Activated CD8-positive, alpha-beta T cell treated with anti-CD3 and anti-CD28 coated beads, Interleukin-2, amount 10 ng/mL, durations not matched to agents 7 days and 5 days (primary cell): ENCODE data around the gene FBLN1. TPM values are rescaled to one million over a fixed set of nuclear protein-coding genes. Genes with fewer than 3 reads are reported as not detected.
"Not testable (repeated sequence)": the region's sequence is repeated elsewhere in the genome, so short reads cannot be mapped to it uniquely, and the experiment has no call there.

Experiments
- ATAC-seq: fragments of 150-1000 bp; cut with Tn5 transposase; one replicate; pipeline ENCODE4 v1.10.0; 2021; ENCODE audit warnings: moderate library complexity
- CTCF ChIA-PET: fragments of 350-600 bp; sonication (Branson Sonifier 250); formaldehyde crosslinking; loops from one replicate; lab custom pipeline; 2021; ENCODE audit warnings: antibody characterized with exemption; lab: Charles Lee
- POLR2A ChIA-PET: fragments of 350-600 bp; sonication (Branson Sonifier 250); formaldehyde crosslinking; loops from one replicate; lab custom pipeline; 2021; ENCODE audit warnings: antibody characterized with exemption; lab: Charles Lee
- DNase-seq: peaks from one replicate; pipeline ENCODE4 v3.0.0-alpha.2; 2020
- H3K27ac Mint-ChIP-seq: one replicate; pipeline ENCODE4 v1.8.0; 2021; ENCODE audit warnings: mild to moderate bottlenecking, mixed read lengths
- H3K27me3 Mint-ChIP-seq: one replicate; pipeline ENCODE4 v1.8.0; 2021; ENCODE audit warnings: low read depth, mixed read lengths
- H3K36me3 Mint-ChIP-seq: one replicate; pipeline ENCODE4 v1.8.0; 2021; ENCODE audit warnings: low read depth, mixed read lengths
- H3K4me1 Mint-ChIP-seq: one replicate; pipeline ENCODE4 v1.8.0; 2021; ENCODE audit warnings: low read depth, mixed read lengths
- H3K4me3 Mint-ChIP-seq: one replicate; pipeline ENCODE4 v1.8.0; 2021; ENCODE audit warnings: mild to moderate bottlenecking, mixed read lengths
- H3K9me3 Mint-ChIP-seq: one replicate; pipeline ENCODE4 v1.8.0; 2022; ENCODE audit warnings: mixed read lengths; ENCODE audit not compliant: insufficient read depth
- total RNA-seq, 2 experiments: library from RNA; stranded (reverse); gene quantifications; one replicate each; pipeline ENCODE4 v1.2.3, GENCODE V29; 2021

Gene FBLN1
- total RNA-seq, 2 experiments from 2014 or later, result not detected

- H3K27me3 Mint-ChIP-seq, ATAC-seq, H3K9me3 Mint-ChIP-seq, H3K4me1 Mint-ChIP-seq, H3K27ac Mint-ChIP-seq, H3K36me3 Mint-ChIP-seq, CTCF ChIA-PET, DNase-seq, H3K4me3 Mint-ChIP-seq, POLR2A ChIA-PET: not testable (repeated sequence)
Observed at GRCh38 chr22:45623464-45624145, 120.9 kb downstream of the FBLN1 start.

GRCh38 chr22:45626198-45626651, 123.5 kb downstream of the FBLN1 start:
- Mint-ChIP-seq H3K9me3 (no peaks in the 10 kb centered on the region), H3K4me3 (no peak overlapping the region), H3K27me3 (no peaks in the 10 kb centered on the region), H3K4me1 (peaks cover 4% of the 10 kb centered on the region), H3K27ac (no peak overlapping the region), H3K36me3 (no peaks in the 10 kb centered on the region)
- DNase-seq (no peak), ATAC-seq (no peak)
- CTCF ChIA-PET, result no interaction called here
- POLR2A ChIA-PET, result no interaction called here

GRCh38 chr22:45627489-45628233, 125.0 kb downstream of the FBLN1 start:
- Mint-ChIP-seq H3K27ac (no peak overlapping the region), H3K36me3 (no peaks in the 10 kb centered on the region), H3K4me3 (no peak overlapping the region), H3K4me1 (peaks cover 4% of the 10 kb centered on the region), H3K27me3 (peaks cover 10% of the 10 kb centered on the region), H3K9me3 (no peaks in the 10 kb centered on the region)
- ChIA-PET CTCF (interaction anchor here (0.6 kb wide), 1 partner anchor 1256 kb away, joined by 4 read pairs; no protein-coding TSS in a partner anchor), POLR2A (interaction anchor here (0.9 kb wide), 1 partner anchor 18 kb away, joined by 3 read pairs; no protein-coding TSS in a partner anchor)
- DNase-seq, result no peak
- ATAC-seq, result no peak

DNA sequence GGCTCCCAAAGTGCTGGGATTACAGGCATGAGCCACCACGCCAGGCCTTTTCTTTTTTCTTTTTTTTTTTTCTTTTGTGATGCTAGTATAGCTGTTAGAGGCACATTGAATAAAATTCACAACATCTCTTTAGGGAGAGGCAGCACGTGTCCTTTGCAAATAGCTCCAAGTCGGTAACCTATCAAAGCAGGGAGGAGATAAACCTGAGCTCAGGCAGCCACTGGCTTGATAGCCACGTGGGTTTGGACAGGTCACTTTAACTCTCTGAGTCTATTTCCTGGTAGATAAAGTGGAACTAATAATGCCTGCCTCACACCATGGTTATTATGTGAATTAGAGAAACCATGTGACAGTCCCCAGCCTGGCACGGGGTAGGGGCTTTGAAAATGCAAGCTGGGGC, 125.8 kb downstream of the FBLN1 start:
- DNase-seq, result no peak
- no peak overlapping the region for H3K4me3 Mint-ChIP-seq
- H3K27me3 Mint-ChIP-seq, result peaks cover 17% of the 10 kb centered on the region

GRCh38 chr22:45629469-45630089, 126.9 kb downstream of the FBLN1 start:
- Mint-ChIP-seq H3K27me3 (peaks cover 23% of the 10 kb centered on the region), H3K9me3 (no peaks in the 10 kb centered on the region), H3K4me1 (peaks cover 4% of the 10 kb centered on the region), H3K36me3 (no peaks in the 10 kb centered on the region), H3K27ac (no peak overlapping the region), H3K4me3 (no peak overlapping the region)
- DNase-seq (no peak), ATAC-seq (no peak)
- CTCF ChIA-PET, result no interaction called here
- POLR2A ChIA-PET, result no interaction called here

More for the DNA sequence above, 125.8 kb downstream of the FBLN1 start:
- ChIA-PET POLR2A (no interaction called here), CTCF (no interaction called here)
- Mint-ChIP-seq H3K4me1 (peaks cover 4% of the 10 kb centered on the region), H3K27ac (no peak overlapping the region), H3K36me3 (no peaks in the 10 kb centered on the region), H3K9me3 (no peaks in the 10 kb centered on the region)
- no peak for ATAC-seq

DNA sequence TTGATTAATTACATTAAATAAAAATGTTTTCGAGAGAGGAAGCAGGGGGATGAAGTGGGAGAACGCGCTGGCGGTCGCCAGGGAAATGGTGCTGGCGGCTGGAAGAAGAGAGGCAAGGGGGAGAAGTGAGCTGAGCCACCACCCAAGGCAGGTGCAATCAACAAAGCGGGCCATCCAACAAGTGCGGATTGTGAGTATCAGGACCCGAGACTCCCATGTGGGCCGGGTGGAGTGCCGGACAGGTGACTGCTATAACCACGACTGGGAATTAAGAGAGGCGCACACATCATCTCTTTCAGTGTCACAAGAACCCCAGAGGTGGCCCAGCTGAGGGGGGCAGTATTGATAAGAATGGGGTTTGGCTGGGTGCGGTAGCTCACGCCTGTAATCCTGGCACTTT, 127.8 kb downstream of the FBLN1 start:
- Mint-ChIP-seq H3K4me1 (peaks cover 4% of the 10 kb centered on the region), H3K27ac (no peak overlapping the region), H3K27me3 (peaks cover 24% of the 10 kb centered on the region), H3K36me3 (no peaks in the 10 kb centered on the region), H3K4me3 (no peak overlapping the region), H3K9me3 (no peaks in the 10 kb centered on the region)
- ATAC-seq (no peak), DNase-seq (no peak)
- ChIA-PET CTCF (interaction anchor here (0.6 kb wide), 1 partner anchor 686 kb away, joined by 3 read pairs; no protein-coding TSS in a partner anchor), POLR2A (no interaction called here)

GRCh38 chr22:45631140-45631840, 128.6 kb downstream of the FBLN1 start:
- no peak for ATAC-seq
- H3K27me3 Mint-ChIP-seq, result peaks cover 26% of the 10 kb centered on the region
- H3K4me3 Mint-ChIP-seq, result no peak overlapping the region
- ChIA-PET CTCF (interaction anchor here (0.6 kb wide), 1 partner anchor 685 kb away, joined by 3 read pairs; no protein-coding TSS in a partner anchor), POLR2A (no interaction called here)
- DNase-seq, result no peak
- H3K36me3 Mint-ChIP-seq, result no peaks in the 10 kb centered on the region
- H3K9me3 Mint-ChIP-seq, result no peaks in the 10 kb centered on the region
- H3K27ac Mint-ChIP-seq, result no peak overlapping the region
- peaks cover 4% of the 10 kb centered on the region for H3K4me1 Mint-ChIP-seq

GRCh38 chr22:45631841-45632238, 129.2 kb downstream of the FBLN1 start:
- no peaks in the 10 kb centered on the region for H3K9me3 Mint-ChIP-seq
- ChIA-PET CTCF (no interaction called here), POLR2A (no interaction called here)
- no peak overlapping the region for H3K4me3 Mint-ChIP-seq
- ATAC-seq (no peak), DNase-seq (no peak)
- H3K36me3 Mint-ChIP-seq, result no peaks in the 10 kb centered on the region
- peaks cover 4% of the 10 kb centered on the region for H3K4me1 Mint-ChIP-seq
- no peak overlapping the region for H3K27ac Mint-ChIP-seq
- H3K27me3 Mint-ChIP-seq, result peaks cover 32% of the 10 kb centered on the region

- no peaks in the 10 kb centered on the region for H3K9me3 Mint-ChIP-seq
- no peak for ATAC-seq
- peaks cover 37% of the 10 kb centered on the region for H3K27me3 Mint-ChIP-seq
- H3K27ac Mint-ChIP-seq, result no peak overlapping the region
- H3K4me3 Mint-ChIP-seq, result no peak overlapping the region
- no peaks in the 10 kb centered on the region for H3K36me3 Mint-ChIP-seq
- ChIA-PET CTCF (no interaction called here), POLR2A (no interaction called here)
- DNase-seq, result no peak
- peaks cover 4% of the 10 kb centered on the region for H3K4me1 Mint-ChIP-seq
Observed at GRCh38 chr22:45632791-45633515, 130.3 kb downstream of the FBLN1 start.

- Mint-ChIP-seq H3K27ac (no peak overlapping the region), H3K4me1 (peaks cover 21% of the 10 kb centered on the region), H3K36me3 (no peaks in the 10 kb centered on the region), H3K4me3 (no peak overlapping the region), H3K27me3 (peaks cover 48% of the 10 kb centered on the region), H3K9me3 (no peaks in the 10 kb centered on the region)
- CTCF ChIA-PET, result interaction anchor here (1.3 kb wide), 1 partner anchor 8 kb away, joined by 4 read pairs; no protein-coding TSS in a partner anchor
- POLR2A ChIA-PET, result no interaction called here
- DNase-seq (no peak), ATAC-seq (no peak)
Observed at GRCh38 chr22:45636683-45637082, 134.0 kb downstream of the FBLN1 start.

- no peaks in the 10 kb centered on the region for H3K9me3 Mint-ChIP-seq
- DNase-seq, result no peak
- no peak for ATAC-seq
- CTCF ChIA-PET, result no interaction called here
- H3K27ac Mint-ChIP-seq, result no peak overlapping the region
- peaks cover 43% of the 10 kb centered on the region for H3K27me3 Mint-ChIP-seq
- no peaks in the 10 kb centered on the region for H3K36me3 Mint-ChIP-seq
- peaks cover 33% of the 10 kb centered on the region for H3K4me1 Mint-ChIP-seq
- no peak overlapping the region for H3K4me3 Mint-ChIP-seq
- POLR2A ChIA-PET, result interaction anchor here (0.6 to 0.7 kb wide), 3 partner anchors 75 to 707 kb away, joined by 3 to 4 read pairs (median 3); no protein-coding TSS in a partner anchor
Observed at GRCh38 chr22:45638197-45638596, 135.5 kb downstream of the FBLN1 start.
